GM12878 (cell line): Measurements from ENCODE around the gene CYSLTR2. TPM values are rescaled to one million over a fixed set of nuclear protein-coding genes. Genes with fewer than 3 reads are reported as not detected.

Experiments used
- ATAC-seq: fragments of 200-7000 bp; cut with Tn5 transposase; 3 replicates; pipeline ENCODE4 v1.9.1; 2020; ENCODE audit warnings: mild to moderate bottlenecking, moderate library complexity
- BruUV-seq: library from RNA; stranded (reverse); fragments of 400-500 nt; replicated peaks from 2 replicates; lab custom pipeline; 2021; lab: Mats Ljungman, UMichigan
- CTCF ChIA-PET: fragments of 300-600 bp; sonication (Branson Sonifier 250); formaldehyde crosslinking; extraction: SDS; loops from one replicate; lab custom pipeline; 2021; ENCODE audit warnings: inconsistent platforms; lab: Yijun Ruan, JAX
- POLR2A ChIA-PET: fragments of 350-600 bp; formaldehyde crosslinking; extraction: SDS; loops from one replicate; lab custom pipeline; 2021; ENCODE audit warnings: inconsistent platforms; lab: Charles Lee
- RAD21 ChIA-PET: fragments of 300-600 bp; sonication (Branson Sonifier 250); formaldehyde crosslinking; loops from one replicate; lab custom pipeline; 2023; ENCODE audit warnings: antibody characterized with exemption; ENCODE audit not compliant: unreplicated experiment; lab: Charles Lee
- SMC1A ChIA-PET: fragments of 300-600 bp; sonication (Branson Sonifier 250); formaldehyde crosslinking; loops from one replicate; lab custom pipeline; 2023; ENCODE audit not compliant: unreplicated experiment, uncharacterized antibody; lab: Charles Lee
- DNase-seq: peaks from one replicate; pipeline ENCODE4 v3.0.0-alpha.2; 2011; ENCODE audit warnings: low read depth, low spot score
- FAIRE-seq: peaks from 3 replicates; lab custom pipeline; 2011; peaks lifted over from hg19 to GRCh38; lab: Jason Lieb, UNC
- H2AFZ ChIP-seq: 2 replicates; pipeline ENCODE4 v1.6.0; 2011; ENCODE audit warnings: low read depth, low read length, control low read depth; ENCODE audit not compliant: control insufficient read depth
- H3K27ac ChIP-seq: 2 replicates; pipeline ENCODE4 v1.5.1; 2011; ENCODE audit warnings: control low read depth; ENCODE audit not compliant: control insufficient read depth, insufficient read depth
- H3K27me3 ChIP-seq, 2 experiments: replicated peaks in 1 of 2; 2 replicates each; pipeline versions ENCODE4 v1.6.0 to v1.6.1; 2011; ENCODE audit warnings: low read length in 1 of 2; ENCODE audit not compliant: control insufficient read depth in 2 of 2, insufficient read depth in 2 of 2
- H3K36me3 ChIP-seq, 2 experiments: 2 replicates each; pipeline ENCODE4 v1.5.1; 2011; ENCODE audit warnings: low read length in 1 of 2; ENCODE audit not compliant: control insufficient read depth in 2 of 2, insufficient read depth in 2 of 2
- H3K4me1 ChIP-seq: 2 replicates; pipeline ENCODE4 v1.6.1; 2011; ENCODE audit warnings: mild to moderate bottlenecking, low read length, moderate library complexity, mixed read lengths; ENCODE audit not compliant: control insufficient read depth, insufficient read depth
- H3K4me2 ChIP-seq: 2 replicates; pipeline ENCODE4 v1.6.0; 2011; ENCODE audit warnings: control low read depth; ENCODE audit not compliant: control insufficient read depth, insufficient read depth
- H3K4me3 ChIP-seq: fragments of 200-600 bp; sonication (generic); 2 replicates; pipeline ENCODE4 v1.5.1; 2016
- H3K79me2 ChIP-seq: 2 replicates; pipeline ENCODE4 v1.6.0; 2011; ENCODE audit warnings: low read length; ENCODE audit not compliant: control insufficient read depth, insufficient read depth
- H3K9ac ChIP-seq: 2 replicates; pipeline ENCODE4 v1.8.0; 2011; ENCODE audit warnings: low read length, control low read depth, mixed read lengths; ENCODE audit not compliant: control insufficient read depth, insufficient read depth
- H3K9me3 ChIP-seq: replicated peaks from 3 replicates; pipeline ENCODE4 v1.5.1; 2011; ENCODE audit warnings: mild to moderate bottlenecking, low read length; ENCODE audit not compliant: control insufficient read depth, insufficient read depth
- H4K20me1 ChIP-seq: 2 replicates; pipeline ENCODE4 v1.6.0; 2011; ENCODE audit not compliant: control insufficient read depth, insufficient read depth
- CREB1 ChIP-seq: IDR thresholded peaks from 2 replicates; pipeline ENCODE4 v1.6.1; 2012; ENCODE audit warnings: low read depth, mild to moderate bottlenecking, inconsistent platforms
- EGR1 ChIP-seq, 2 experiments: IDR thresholded peaks; 1 replicate in 1 of 2; 2 replicates in 1 of 2; pipeline ENCODE4 v1.6.1; 2011 to 2012; ENCODE audit warnings: low read depth in 2 of 2, low read length in 2 of 2, borderline replicate concordance in 1 of 2, mild to moderate bottlenecking in 1 of 2, moderate library complexity in 1 of 2
- FOXK2 ChIP-seq: fragments of 450-650 bp; IDR thresholded peaks from 2 replicates; pipeline ENCODE4 v1.6.1; 2017; ENCODE audit warnings: mild to moderate bottlenecking, moderate library complexity
- PML ChIP-seq: IDR thresholded peaks from 2 replicates; pipeline ENCODE4 v1.6.1; 2012; ENCODE audit warnings: low read length, inconsistent platforms
- POLR2AphosphoS2 ChIP-seq: IDR thresholded peaks from 2 replicates; pipeline ENCODE4 v1.6.1; 2011; ENCODE audit warnings: low read depth, mild to moderate bottlenecking, low read length, improper control_type of control experiment, moderate library complexity
- RUNX3 ChIP-seq: IDR thresholded peaks from 2 replicates; pipeline ENCODE4 v1.6.1; 2012; ENCODE audit warnings: low read length, inconsistent platforms
- SPI1 ChIP-seq: IDR thresholded peaks from 2 replicates; pipeline ENCODE4 v1.6.1; 2011; ENCODE audit warnings: low read depth, mild to moderate bottlenecking, low read length, moderate library complexity, borderline replicate concordance; ENCODE audit not compliant: insufficient read depth
- SREBF1 ChIP-seq: IDR thresholded peaks from 2 replicates; pipeline ENCODE4 v1.6.1; 2012; ENCODE audit warnings: mild to moderate bottlenecking, low read length
- ZNF24 ChIP-seq: fragments of 450-650 bp; IDR thresholded peaks from 2 replicates; pipeline ENCODE4 v1.6.1; 2017; ENCODE audit warnings: antibody characterized with exemption, mild to moderate bottlenecking
- ZZZ3 ChIP-seq: IDR thresholded peaks from 2 replicates; pipeline ENCODE4 v1.6.1; 2011; ENCODE audit warnings: low read depth; ENCODE audit not compliant: control insufficient read depth, insufficient read length
- WGBS: methylation state at CpG from one replicate; pipeline ENCODE4 v1.1.6; 2016; ENCODE audit warnings: low lambda C conversion rate; ENCODE audit not compliant: insufficient replicate concordance, insufficient coverage; ENCODE audit errors: missing lambda C conversion rate; 5-methylcytosine and 5-hydroxymethylcytosine counted together
- in situ Hi-C: fragments of 300-500 bp; cut with MboI; formaldehyde crosslinking; loops from 9 replicates; pipeline ENCODE4 v1.14.3; 2018; ENCODE audit warnings: mixed read lengths
- intact Hi-C: fragments of 100-400 bp; cut with micrococcal nuclease; formaldehyde crosslinking; loops from one replicate; pipeline ENCODE4 v1.14.2; 2022; ENCODE audit not compliant: unreplicated experiment
- polyA plus RNA-seq, 11 experiments: library from polyadenylated mRNA; depleted of rRNA in 4 of 11; unstranded in 6 of 11; stranded (reverse) in 5 of 11; fragments of >200 nt; fragmentation: Nextera tagmentation in 4 of 11; fragmentation: Illumina TruSeq in 1 of 11; extraction: Ambion mirVana in 4 of 11; extraction: Trizol in 1 of 11; gene quantifications; 1 replicate in 1 of 11; 2 replicates in 10 of 11; pipeline versions ENCODE4 v1.2.1 to v1.2.3, GENCODE V29; 2011 to 2016; ENCODE audit warnings: inconsistent platforms in 2 of 11, missing spikeins in 2 of 11, low read depth in 1 of 11
- total RNA-seq, 4 experiments: library from RNA; depleted of rRNA in 3 of 4; stranded (reverse); fragments of >200 nt in 3 of 4; fragmentation: Illumina TruSeq in 1 of 4; extraction: Trizol in 1 of 4; gene quantifications; 2 replicates each; pipeline versions ENCODE4 v1.2.1 to v1.2.3, GENCODE V29; 2013 to 2021
- TF ChIP-seq, protein P1 (sequence below): fragments of 450-650 bp; IDR thresholded peaks from 2 replicates; pipeline ENCODE4 v1.6.1; 2017; ENCODE audit warnings: mild to moderate bottlenecking, moderate library complexity
- TF ChIP-seq, protein P2 (sequence below): IDR thresholded peaks from 2 replicates; pipeline ENCODE4 v1.6.1; 2012; ENCODE audit warnings: improper control_type of control experiment, low read depth, low read length; ENCODE audit not compliant: insufficient replicate concordance
- TF ChIP-seq, protein P3 (sequence below): fragments of 450-650 bp; formaldehyde crosslinking; IDR thresholded peaks from 2 replicates; pipeline ENCODE4 v1.5.0; 2022; ENCODE audit warnings: mild to moderate bottlenecking, missing genetic modification characterization

CYSLTR2 gene
- total and polyA plus RNA-seq, 10 of the 15 experiments (the other 5 are each of a cell fraction or from before 2014, with no cell fraction given) = 0.02 to 0.08 (median 0.03) TPM; not detected in 5

DNA sequence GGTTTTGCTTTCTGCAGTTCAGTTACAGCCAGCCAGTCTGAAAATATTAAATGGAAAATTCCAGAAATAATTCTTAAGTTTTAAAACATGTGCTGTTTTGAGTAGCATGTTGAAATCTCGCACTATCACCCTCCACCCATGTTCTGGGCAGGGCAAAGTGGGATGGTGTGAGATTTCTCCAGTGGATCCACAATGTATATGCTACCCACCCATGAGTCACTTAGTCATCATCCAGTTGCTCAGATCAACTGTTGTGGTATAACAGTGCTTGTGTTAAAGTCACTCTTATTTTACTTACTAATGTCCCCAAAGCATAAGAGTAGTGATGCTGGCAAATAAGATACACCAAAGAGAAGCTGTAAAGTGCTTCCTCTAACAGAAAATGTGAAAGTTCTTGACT, 56.4 kb downstream of the CYSLTR2 start:
- no TSS peak for BruUV-seq
- TF ChIP-seq POLR2AphosphoS2 (no peak), ZZZ3 (no peak), PML (no peak), SPI1 (no peak), EGR1 (IDR thresholded peaks at IDR 0.05; ENCODE audit: borderline replicate concordance in 1 of 2, low read depth in 2 of 2, low read length in 2 of 2) (no peak), RUNX3 (no peak), ZNF24 (no peak), FOXK2 (no peak), SREBF1 (no peak), CREB1 (no peak)
- TF ChIP-seq, protein P1, sequence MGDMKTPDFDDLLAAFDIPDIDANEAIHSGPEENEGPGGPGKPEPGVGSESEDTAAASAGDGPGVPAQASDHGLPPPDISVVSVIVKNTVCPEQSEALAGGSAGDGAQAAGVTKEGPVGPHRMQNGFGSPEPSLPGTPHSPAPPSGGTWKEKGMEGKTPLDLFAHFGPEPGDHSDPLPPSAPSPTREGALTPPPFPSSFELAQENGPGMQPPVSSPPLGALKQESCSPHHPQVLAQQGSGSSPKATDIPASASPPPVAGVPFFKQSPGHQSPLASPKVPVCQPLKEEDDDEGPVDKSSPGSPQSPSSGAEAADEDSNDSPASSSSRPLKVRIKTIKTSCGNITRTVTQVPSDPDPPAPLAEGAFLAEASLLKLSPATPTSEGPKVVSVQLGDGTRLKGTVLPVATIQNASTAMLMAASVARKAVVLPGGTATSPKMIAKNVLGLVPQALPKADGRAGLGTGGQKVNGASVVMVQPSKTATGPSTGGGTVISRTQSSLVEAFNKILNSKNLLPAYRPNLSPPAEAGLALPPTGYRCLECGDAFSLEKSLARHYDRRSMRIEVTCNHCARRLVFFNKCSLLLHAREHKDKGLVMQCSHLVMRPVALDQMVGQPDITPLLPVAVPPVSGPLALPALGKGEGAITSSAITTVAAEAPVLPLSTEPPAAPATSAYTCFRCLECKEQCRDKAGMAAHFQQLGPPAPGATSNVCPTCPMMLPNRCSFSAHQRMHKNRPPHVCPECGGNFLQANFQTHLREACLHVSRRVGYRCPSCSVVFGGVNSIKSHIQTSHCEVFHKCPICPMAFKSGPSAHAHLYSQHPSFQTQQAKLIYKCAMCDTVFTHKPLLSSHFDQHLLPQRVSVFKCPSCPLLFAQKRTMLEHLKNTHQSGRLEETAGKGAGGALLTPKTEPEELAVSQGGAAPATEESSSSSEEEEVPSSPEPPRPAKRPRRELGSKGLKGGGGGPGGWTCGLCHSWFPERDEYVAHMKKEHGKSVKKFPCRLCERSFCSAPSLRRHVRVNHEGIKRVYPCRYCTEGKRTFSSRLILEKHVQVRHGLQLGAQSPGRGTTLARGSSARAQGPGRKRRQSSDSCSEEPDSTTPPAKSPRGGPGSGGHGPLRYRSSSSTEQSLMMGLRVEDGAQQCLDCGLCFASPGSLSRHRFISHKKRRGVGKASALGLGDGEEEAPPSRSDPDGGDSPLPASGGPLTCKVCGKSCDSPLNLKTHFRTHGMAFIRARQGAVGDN = no peak
- TF ChIP-seq, protein P2, sequence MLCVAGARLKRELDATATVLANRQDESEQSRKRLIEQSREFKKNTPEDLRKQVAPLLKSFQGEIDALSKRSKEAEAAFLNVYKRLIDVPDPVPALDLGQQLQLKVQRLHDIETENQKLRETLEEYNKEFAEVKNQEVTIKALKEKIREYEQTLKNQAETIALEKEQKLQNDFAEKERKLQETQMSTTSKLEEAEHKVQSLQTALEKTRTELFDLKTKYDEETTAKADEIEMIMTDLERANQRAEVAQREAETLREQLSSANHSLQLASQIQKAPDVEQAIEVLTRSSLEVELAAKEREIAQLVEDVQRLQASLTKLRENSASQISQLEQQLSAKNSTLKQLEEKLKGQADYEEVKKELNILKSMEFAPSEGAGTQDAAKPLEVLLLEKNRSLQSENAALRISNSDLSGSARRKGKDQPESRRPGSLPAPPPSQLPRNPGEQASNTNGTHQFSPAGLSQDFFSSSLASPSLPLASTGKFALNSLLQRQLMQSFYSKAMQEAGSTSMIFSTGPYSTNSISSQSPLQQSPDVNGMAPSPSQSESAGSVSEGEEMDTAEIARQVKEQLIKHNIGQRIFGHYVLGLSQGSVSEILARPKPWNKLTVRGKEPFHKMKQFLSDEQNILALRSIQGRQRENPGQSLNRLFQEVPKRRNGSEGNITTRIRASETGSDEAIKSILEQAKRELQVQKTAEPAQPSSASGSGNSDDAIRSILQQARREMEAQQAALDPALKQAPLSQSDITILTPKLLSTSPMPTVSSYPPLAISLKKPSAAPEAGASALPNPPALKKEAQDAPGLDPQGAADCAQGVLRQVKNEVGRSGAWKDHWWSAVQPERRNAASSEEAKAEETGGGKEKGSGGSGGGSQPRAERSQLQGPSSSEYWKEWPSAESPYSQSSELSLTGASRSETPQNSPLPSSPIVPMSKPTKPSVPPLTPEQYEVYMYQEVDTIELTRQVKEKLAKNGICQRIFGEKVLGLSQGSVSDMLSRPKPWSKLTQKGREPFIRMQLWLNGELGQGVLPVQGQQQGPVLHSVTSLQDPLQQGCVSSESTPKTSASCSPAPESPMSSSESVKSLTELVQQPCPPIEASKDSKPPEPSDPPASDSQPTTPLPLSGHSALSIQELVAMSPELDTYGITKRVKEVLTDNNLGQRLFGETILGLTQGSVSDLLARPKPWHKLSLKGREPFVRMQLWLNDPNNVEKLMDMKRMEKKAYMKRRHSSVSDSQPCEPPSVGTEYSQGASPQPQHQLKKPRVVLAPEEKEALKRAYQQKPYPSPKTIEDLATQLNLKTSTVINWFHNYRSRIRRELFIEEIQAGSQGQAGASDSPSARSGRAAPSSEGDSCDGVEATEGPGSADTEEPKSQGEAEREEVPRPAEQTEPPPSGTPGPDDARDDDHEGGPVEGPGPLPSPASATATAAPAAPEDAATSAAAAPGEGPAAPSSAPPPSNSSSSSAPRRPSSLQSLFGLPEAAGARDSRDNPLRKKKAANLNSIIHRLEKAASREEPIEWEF = no peak
- TF ChIP-seq, protein P3, sequence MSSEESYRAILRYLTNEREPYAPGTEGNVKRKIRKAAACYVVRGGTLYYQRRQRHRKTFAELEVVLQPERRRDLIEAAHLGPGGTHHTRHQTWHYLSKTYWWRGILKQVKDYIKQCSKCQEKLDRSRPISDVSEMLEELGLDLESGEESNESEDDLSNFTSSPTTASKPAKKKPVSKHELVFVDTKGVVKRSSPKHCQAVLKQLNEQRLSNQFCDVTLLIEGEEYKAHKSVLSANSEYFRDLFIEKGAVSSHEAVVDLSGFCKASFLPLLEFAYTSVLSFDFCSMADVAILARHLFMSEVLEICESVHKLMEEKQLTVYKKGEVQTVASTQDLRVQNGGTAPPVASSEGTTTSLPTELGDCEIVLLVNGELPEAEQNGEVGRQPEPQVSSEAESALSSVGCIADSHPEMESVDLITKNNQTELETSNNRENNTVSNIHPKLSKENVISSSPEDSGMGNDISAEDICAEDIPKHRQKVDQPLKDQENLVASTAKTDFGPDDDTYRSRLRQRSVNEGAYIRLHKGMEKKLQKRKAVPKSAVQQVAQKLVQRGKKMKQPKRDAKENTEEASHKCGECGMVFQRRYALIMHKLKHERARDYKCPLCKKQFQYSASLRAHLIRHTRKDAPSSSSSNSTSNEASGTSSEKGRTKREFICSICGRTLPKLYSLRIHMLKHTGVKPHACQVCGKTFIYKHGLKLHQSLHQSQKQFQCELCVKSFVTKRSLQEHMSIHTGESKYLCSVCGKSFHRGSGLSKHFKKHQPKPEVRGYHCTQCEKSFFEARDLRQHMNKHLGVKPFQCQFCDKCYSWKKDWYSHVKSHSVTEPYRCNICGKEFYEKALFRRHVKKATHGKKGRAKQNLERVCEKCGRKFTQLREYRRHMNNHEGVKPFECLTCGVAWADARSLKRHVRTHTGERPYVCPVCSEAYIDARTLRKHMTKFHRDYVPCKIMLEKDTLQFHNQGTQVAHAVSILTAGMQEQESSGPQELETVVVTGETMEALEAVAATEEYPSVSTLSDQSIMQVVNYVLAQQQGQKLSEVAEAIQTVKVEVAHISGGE = no peak
- TF ChIP-seq, all 136 proteins: peak for 0
- Histone ChIP-seq H3K9ac (no peak overlapping the region), H4K20me1 (no peaks in the 10 kb centered on the region), H3K36me3 (no peaks in the 10 kb centered on the region), H3K9me3 (peaks cover 2% of the 10 kb centered on the region; the same call in 1 of the 3 replicates), H3K4me3 (no peak overlapping the region), H3K79me2 (no peaks in the 10 kb centered on the region), H3K27me3 (no peaks in the 10 kb centered on the region), H3K4me1 (no peaks in the 10 kb centered on the region), H3K27ac (no peak overlapping the region), H3K4me2 (no peak overlapping the region), H2AFZ (no peak overlapping the region)
- no peak for FAIRE-seq
- POLR2A ChIA-PET = no interaction called here
- intact Hi-C loops = no loop called here
- 35% methylated on average over 1 of the region's 1 CpG for WGBS
- no peak for ATAC-seq
- CTCF ChIA-PET = no interaction called here
- RAD21 ChIA-PET = no interaction called here
- no peak for DNase-seq
- in situ Hi-C loops = no loop called here
- SMC1A ChIA-PET = no interaction called here
